Measurements from ENCODE around the gene MINDY2. TPM values are rescaled to one million over a fixed set of nuclear protein-coding genes. Genes with fewer than 3 reads are reported as not detected.

MINDY2 gene
- total RNA-seq, 1 experiment from 2014 or later = 13.2 TPM

DNA sequence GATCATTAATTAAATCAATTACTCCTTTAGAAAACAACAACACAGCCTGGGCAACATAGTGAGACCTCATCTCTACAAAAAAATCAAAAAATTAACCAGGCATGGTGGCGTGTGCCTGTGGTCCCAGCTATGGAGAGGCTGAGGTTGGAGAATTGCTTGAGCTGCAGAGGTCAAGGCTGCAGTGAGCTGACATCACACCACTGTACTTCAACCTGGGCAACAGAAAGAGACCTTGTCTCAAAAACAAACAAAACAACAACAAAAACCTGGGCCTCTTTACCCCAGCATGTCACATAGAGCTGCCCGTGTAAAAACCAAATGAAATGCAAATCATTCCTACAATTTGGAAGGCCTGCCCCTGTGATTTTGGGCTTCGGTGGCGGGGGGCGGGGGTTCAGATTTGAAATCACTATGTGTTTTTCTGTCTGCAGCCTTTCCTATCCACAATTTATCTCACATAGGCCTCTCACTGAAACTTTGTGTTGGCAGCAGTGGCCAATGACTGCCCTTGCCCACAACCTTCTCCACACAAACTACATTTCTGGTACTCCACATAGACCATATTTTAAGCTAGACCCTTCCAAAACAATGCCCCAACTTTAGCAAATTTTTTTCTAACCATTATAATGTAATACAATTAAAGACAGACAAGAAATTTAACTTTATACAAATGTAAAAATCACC lies 28.1 kb upstream of the MINDY2 start:
- no peaks in the 10 kb centered on the region for H3K36me3 ChIP-seq (replicated peaks; ENCODE audit: control insufficient read depth, insufficient read depth, low read length)

DNA sequence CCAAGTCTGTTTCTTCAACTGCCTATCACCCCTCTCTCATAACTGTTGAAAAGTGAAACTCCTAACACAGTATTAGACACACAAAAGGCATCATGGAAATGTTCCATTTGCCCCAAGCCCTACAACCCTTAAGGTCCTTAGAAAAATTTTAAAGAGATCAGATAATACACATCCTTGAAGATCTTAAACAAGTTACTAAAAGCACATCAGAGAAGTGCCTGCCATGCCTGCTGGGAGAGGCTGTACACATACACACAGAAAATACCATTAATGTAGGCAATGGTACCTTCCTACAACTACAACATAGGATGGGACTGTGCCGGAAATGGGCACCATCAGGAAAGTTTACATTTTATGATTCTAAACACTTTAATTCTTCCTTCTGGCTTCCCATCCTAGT lies 24.9 kb upstream of the MINDY2 start:
- no peak for DNase-seq
- Histone ChIP-seq H3K4me3 (ENCODE audit: insufficient read depth, low read depth, low read length) (no peak overlapping the region), H3K27me3 (ENCODE audit: control insufficient read depth, insufficient read depth, low read length) (no peaks in the 10 kb centered on the region), H3K36me3 (replicated peaks; ENCODE audit: control insufficient read depth, insufficient read depth, low read length) (no peaks in the 10 kb centered on the region)

More for the DNA sequence above, 28.1 kb upstream of the MINDY2 start:
- DNase-seq = no peak
- Histone ChIP-seq H3K27me3 (ENCODE audit: control insufficient read depth, insufficient read depth, low read length) (no peaks in the 10 kb centered on the region), H3K4me3 (ENCODE audit: insufficient read depth, low read depth, low read length) (no peak overlapping the region)

- Histone ChIP-seq H3K36me3 (replicated peaks; ENCODE audit: control insufficient read depth, insufficient read depth, low read length) (no peaks in the 10 kb centered on the region), H3K4me3 (ENCODE audit: insufficient read depth, low read depth, low read length) (peak overlapping the region; percentile 97), H3K27me3 (ENCODE audit: control insufficient read depth, insufficient read depth, low read length) (no peaks in the 10 kb centered on the region)
- no peak for DNase-seq
These were observed 22.9 kb upstream of the MINDY2 start for GRCh38 chr15:58748040-58748851.

DNA sequence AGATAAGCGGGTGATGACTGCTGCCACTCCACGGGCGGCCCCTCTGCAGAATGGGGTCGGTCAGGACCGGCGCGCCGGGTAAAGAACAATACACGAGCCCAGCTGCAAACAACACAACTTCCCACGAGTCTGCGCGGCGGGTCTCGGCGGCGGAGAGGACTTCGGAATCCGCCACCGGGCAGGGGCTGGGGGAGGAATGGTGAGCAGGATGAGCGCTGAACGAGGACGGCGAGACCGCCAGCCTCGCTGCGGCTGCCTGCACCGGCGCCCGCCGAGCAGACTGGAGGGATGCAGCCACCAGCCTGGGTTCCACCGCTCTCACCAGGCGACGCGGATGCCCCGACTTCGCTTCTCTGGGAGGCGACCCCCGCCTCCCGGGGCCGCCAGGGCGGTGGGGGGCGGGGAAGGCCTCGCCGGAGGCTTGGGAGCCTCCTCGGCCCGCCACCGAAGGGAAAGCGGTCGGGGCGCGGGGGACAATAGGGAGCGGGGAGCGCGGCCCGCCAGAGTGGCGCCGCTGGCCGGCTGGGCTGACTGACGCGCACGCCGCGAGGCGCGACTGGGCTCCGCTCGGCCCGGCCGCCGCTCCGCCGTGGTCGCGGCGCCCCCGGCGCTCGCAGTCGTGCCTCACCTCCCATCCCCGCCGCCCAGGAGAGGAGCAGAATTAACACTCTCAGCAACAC lies 22.1 kb upstream of the MINDY2 start:
- peak; percentile 78 for DNase-seq
- Histone ChIP-seq H3K36me3 (replicated peaks; ENCODE audit: control insufficient read depth, insufficient read depth, low read length) (no peaks in the 10 kb centered on the region), H3K27me3 (ENCODE audit: control insufficient read depth, insufficient read depth, low read length) (no peaks in the 10 kb centered on the region), H3K4me3 (ENCODE audit: insufficient read depth, low read depth, low read length) (peak overlapping the region; percentile 97)

- H3K36me3 ChIP-seq (replicated peaks; ENCODE audit: control insufficient read depth, insufficient read depth, low read length) = no peaks in the 10 kb centered on the region
- peak; percentile 99 for DNase-seq
- peak within 1 kb of the TSS; percentile 97 for H3K4me3 ChIP-seq (ENCODE audit: insufficient read depth, low read depth, low read length)
- no peaks in the 10 kb centered on the region for H3K27me3 ChIP-seq (ENCODE audit: control insufficient read depth, insufficient read depth, low read length)
These were observed 21.4 kb upstream of the MINDY2 start, which contains the start of gene ADAM10 for GRCh38 chr15:58749532-58750337. ADAM10 (minus strand) TSS chr15:58749707; CDS start chr15:58749534, 173 bp downstream.

GRCh38 chr15:58752716-58753115 lies 18.4 kb upstream of the MINDY2 start:
- H3K4me3 ChIP-seq (ENCODE audit: insufficient read depth, low read depth, low read length) = no peak overlapping the region
- no peaks in the 10 kb centered on the region for H3K36me3 ChIP-seq (replicated peaks; ENCODE audit: control insufficient read depth, insufficient read depth, low read length)

GRCh38 chr15:58755350-58755749 lies 15.8 kb upstream of the MINDY2 start:
- Histone ChIP-seq H3K27me3 (ENCODE audit: control insufficient read depth, insufficient read depth, low read length) (no peaks in the 10 kb centered on the region), H3K36me3 (replicated peaks; ENCODE audit: control insufficient read depth, insufficient read depth, low read length) (no peaks in the 10 kb centered on the region), H3K4me3 (ENCODE audit: insufficient read depth, low read depth, low read length) (no peak overlapping the region)
- no peak for DNase-seq

More at GRCh38 chr15:58752716-58753115, 18.4 kb upstream of the MINDY2 start:
- DNase-seq = no peak
- no peaks in the 10 kb centered on the region for H3K27me3 ChIP-seq (ENCODE audit: control insufficient read depth, insufficient read depth, low read length)

DNA sequence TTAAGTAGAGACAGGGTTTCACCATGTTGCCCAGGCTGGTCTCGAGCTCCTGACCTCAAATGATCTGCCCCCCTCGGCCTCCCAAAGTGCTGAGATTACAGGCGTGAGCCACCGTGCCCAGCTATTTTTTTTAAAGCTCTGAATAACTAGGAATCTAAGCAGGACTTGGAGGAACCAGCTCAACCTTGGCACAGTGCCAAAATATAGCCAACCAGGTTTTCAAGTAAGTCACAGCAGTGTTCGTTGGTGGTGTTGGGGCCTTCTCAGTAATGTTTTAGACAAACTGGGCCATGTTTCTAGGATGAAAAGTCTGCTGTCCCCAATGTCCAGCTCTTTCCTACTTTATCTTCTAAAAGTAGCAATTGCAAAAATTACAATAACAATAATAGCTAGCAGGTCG lies 15.1 kb upstream of the MINDY2 start:
- no peak for DNase-seq
- Histone ChIP-seq H3K27me3 (ENCODE audit: control insufficient read depth, insufficient read depth, low read length) (no peaks in the 10 kb centered on the region), H3K4me3 (ENCODE audit: insufficient read depth, low read depth, low read length) (no peak overlapping the region), H3K36me3 (replicated peaks; ENCODE audit: control insufficient read depth, insufficient read depth, low read length) (no peaks in the 10 kb centered on the region)

- no peaks in the 10 kb centered on the region for H3K27me3 ChIP-seq (ENCODE audit: control insufficient read depth, insufficient read depth, low read length)
- DNase-seq = no peak
- H3K4me3 ChIP-seq (ENCODE audit: insufficient read depth, low read depth, low read length) = no peak overlapping the region
- no peaks in the 10 kb centered on the region for H3K36me3 ChIP-seq (replicated peaks; ENCODE audit: control insufficient read depth, insufficient read depth, low read length)
These were observed 13.0 kb upstream of the MINDY2 start for GRCh38 chr15:58758141-58758540.

DNA sequence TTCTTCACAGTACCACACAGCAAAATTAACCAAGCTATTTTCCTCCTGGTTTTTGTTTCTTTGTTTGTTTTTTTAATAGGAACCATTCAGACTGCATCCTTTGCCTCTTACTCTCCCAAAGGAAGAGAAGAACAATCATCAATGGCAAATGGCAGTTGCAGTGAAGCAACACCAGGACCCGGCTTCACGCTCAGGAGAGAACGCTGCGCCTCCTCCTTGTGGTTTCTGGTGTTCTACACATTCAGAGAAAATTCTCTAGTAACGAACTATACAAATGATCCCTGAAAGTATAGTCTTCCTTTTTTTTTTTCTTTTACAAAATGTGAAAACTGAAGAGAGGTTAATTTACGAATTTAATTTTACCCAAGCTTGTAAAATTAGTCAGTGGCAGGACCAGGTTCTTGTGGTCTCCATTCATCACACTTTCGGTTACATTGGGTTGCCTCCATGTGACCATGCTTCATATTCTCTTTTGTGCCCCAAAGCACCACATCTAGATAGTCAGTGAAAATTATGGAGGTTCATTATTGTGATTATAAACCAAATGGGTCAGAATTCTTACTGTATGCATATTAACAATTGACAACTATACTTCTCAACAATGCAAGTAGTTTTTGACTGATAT lies 10.6 kb upstream of the MINDY2 start:
- H3K4me3 ChIP-seq (ENCODE audit: insufficient read depth, low read depth, low read length) = no peak overlapping the region
- no peaks in the 10 kb centered on the region for H3K27me3 ChIP-seq (ENCODE audit: control insufficient read depth, insufficient read depth, low read length)
- H3K36me3 ChIP-seq (replicated peaks; ENCODE audit: control insufficient read depth, insufficient read depth, low read length) = no peaks in the 10 kb centered on the region
- no peak for DNase-seq

GRCh38 chr15:58761010-58761388 lies 10.1 kb upstream of the MINDY2 start:
- H3K4me3 ChIP-seq (ENCODE audit: insufficient read depth, low read depth, low read length) = no peak overlapping the region
- H3K36me3 ChIP-seq (replicated peaks; ENCODE audit: control insufficient read depth, insufficient read depth, low read length) = no peaks in the 10 kb centered on the region
- no peaks in the 10 kb centered on the region for H3K27me3 ChIP-seq (ENCODE audit: control insufficient read depth, insufficient read depth, low read length)
- DNase-seq = no peak

GRCh38 chr15:58762285-58762684 lies 8.8 kb upstream of the MINDY2 start:
- Histone ChIP-seq H3K36me3 (replicated peaks; ENCODE audit: control insufficient read depth, insufficient read depth, low read length) (no peaks in the 10 kb centered on the region), H3K27me3 (ENCODE audit: control insufficient read depth, insufficient read depth, low read length) (no peaks in the 10 kb centered on the region)
- DNase-seq = no peak

DNA sequence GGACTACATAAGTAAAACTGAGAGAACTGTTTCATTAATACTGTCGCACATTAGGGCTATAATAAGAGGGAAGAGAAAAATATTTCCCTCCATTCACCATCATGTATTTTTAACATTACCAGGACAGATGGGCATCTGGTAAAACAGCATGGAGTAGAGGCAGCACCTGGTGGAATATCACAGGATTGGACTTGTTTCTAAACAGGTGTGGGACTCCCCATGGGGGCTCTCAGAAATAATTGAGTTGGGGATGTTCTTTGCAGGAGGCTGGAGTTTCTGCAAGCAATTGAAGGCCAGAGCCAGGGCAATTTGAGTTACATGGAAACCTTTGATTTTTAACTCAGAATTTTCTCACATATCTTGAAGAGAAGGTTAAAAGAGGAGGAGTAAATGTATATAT lies 8.4 kb upstream of the MINDY2 start:
- Histone ChIP-seq H3K27me3 (ENCODE audit: control insufficient read depth, insufficient read depth, low read length) (no peaks in the 10 kb centered on the region), H3K4me3 (ENCODE audit: insufficient read depth, low read depth, low read length) (no peak overlapping the region), H3K36me3 (replicated peaks; ENCODE audit: control insufficient read depth, insufficient read depth, low read length) (no peaks in the 10 kb centered on the region)
- no peak for DNase-seq

More at GRCh38 chr15:58762285-58762684, 8.8 kb upstream of the MINDY2 start:
- H3K4me3 ChIP-seq (ENCODE audit: insufficient read depth, low read depth, low read length) = no peak overlapping the region

- Histone ChIP-seq H3K36me3 (replicated peaks; ENCODE audit: control insufficient read depth, insufficient read depth, low read length) (no peaks in the 10 kb centered on the region), H3K4me3 (ENCODE audit: insufficient read depth, low read depth, low read length) (no peak overlapping the region), H3K27me3 (ENCODE audit: control insufficient read depth, insufficient read depth, low read length) (no peaks in the 10 kb centered on the region)
- DNase-seq = no peak
These were observed 6.6 kb upstream of the MINDY2 start for GRCh38 chr15:58764468-58764867.

All from H7 (cell line).